Liver (tissue), 3 donors: Measurements from ENCODE around the gene ACE2.

ENCODE experiments used
- CTCF ChIP-seq: fragments of 150-350 bp; IDR thresholded peaks from 2 replicates; pipeline ENCODE4 v1.5.1; 2017; ENCODE audit warnings: improper control_type of control experiment, low read depth, low read length; ENCODE audit not compliant: missing input control
- REST ChIP-seq: IDR thresholded peaks from 2 replicates; pipeline ENCODE4 v1.6.1; 2016; ENCODE audit warnings: antibody characterized with exemption, mild to moderate bottlenecking
- TAF1 ChIP-seq: conservative IDR thresholded peaks from 2 replicates; pipeline ENCODE4 v1.6.1; 2016; ENCODE audit warnings: antibody characterized with exemption, mild to moderate bottlenecking
- donor health status: healthy.
- donor health status: healthy.

- no peak for TF ChIP-seq CTCF
- TF ChIP-seq REST: no peak
- no peak for TF ChIP-seq TAF1
Observed at GRCh38 chrX:15646031-15646430, 45.3 kb upstream of the ACE2 start.
